K562 (cell line): Measurements from ENCODE around the gene GPX5. TPM values are rescaled to one million over a fixed set of nuclear protein-coding genes. Genes with fewer than 3 reads are reported as not detected.
A peak's percentile ranks its signal among the peaks of the same experiment; 100 is the strongest.

ENCODE experiments used
- BACH1 ChIP-seq: fragments of 200-800 bp; sonication (Bioruptor generic); IDR thresholded peaks from 2 replicates; pipeline ENCODE4 v1.6.1; 2016; ENCODE audit warnings: missing genetic modification characterization, missing compliant biosample characterization
- BCL6 ChIP-seq: fragments of 250-450 bp; sonication (Bioruptor Pico); IDR thresholded peaks from 2 replicates; pipeline ENCODE4 v1.4.0; 2020
- BCOR ChIP-seq: fragments of 450-650 bp; IDR thresholded peaks from 2 replicates; pipeline ENCODE4 v1.6.1; 2016
- BRF2 ChIP-seq: IDR thresholded peaks from 3 replicates; pipeline ENCODE4 v1.6.1; 2011; ENCODE audit warnings: borderline replicate concordance, mild to moderate bottlenecking; ENCODE audit not compliant: insufficient read length, insufficient read depth
- C11orf30 ChIP-seq: fragments of 450-650 bp; IDR thresholded peaks from 2 replicates; pipeline ENCODE4 v1.6.1; 2016; ENCODE audit warnings: low read depth, mild to moderate bottlenecking
- DDX20 ChIP-seq: fragments of 450-650 bp; IDR thresholded peaks from 2 replicates; pipeline ENCODE4 v1.6.1; 2016; ENCODE audit warnings: missing genetic modification characterization, low read depth, mild to moderate bottlenecking, missing compliant biosample characterization, moderate library complexity
- E2F8 ChIP-seq: fragments of 450-650 bp; IDR thresholded peaks from 2 replicates; pipeline ENCODE4 v1.7.1; 2018; ENCODE audit warnings: mild to moderate bottlenecking, low read depth; ENCODE audit not compliant: partially characterized antibody
- HDAC6 ChIP-seq: IDR thresholded peaks from 2 replicates; pipeline ENCODE4 v1.6.1; 2012; ENCODE audit warnings: low read depth, mild to moderate bottlenecking, control low read depth, inconsistent platforms, low read length, moderate library complexity
- JUN ChIP-seq, 2 experiments: sonication (generic) in 1 of 2; formaldehyde crosslinking in 1 of 2; IDR thresholded peaks; 2 replicates each; pipeline versions ENCODE4 v1.6.1 to v1.8.0; 2012 to 2022; ENCODE audit warnings: borderline replicate concordance in 2 of 2, mild to moderate bottlenecking in 2 of 2, improper control_type of control experiment in 1 of 2, low read depth in 1 of 2, low read length in 1 of 2, missing genetic modification reagents in 1 of 2
- L3MBTL2 ChIP-seq: fragments of 450-650 bp; IDR thresholded peaks from 2 replicates; pipeline ENCODE4 v1.6.1; 2016; ENCODE audit warnings: mild to moderate bottlenecking, moderate library complexity
- MAFK ChIP-seq: IDR thresholded peaks from 2 replicates; pipeline ENCODE4 v1.6.1; 2011; ENCODE audit warnings: low read length, improper control_type of control experiment
- MCM2 ChIP-seq: fragments of 450-650 bp; IDR thresholded peaks from 2 replicates; pipeline ENCODE4 v1.6.1; 2017; ENCODE audit warnings: low read depth, mild to moderate bottlenecking
- MTA1 ChIP-seq: fragments of 450-650 bp; IDR thresholded peaks from 2 replicates; pipeline ENCODE4 v1.6.1; 2017; ENCODE audit warnings: borderline replicate concordance
- NFRKB ChIP-seq: fragments of 450-650 bp; IDR thresholded peaks from 2 replicates; pipeline ENCODE4 v1.6.1; 2016; ENCODE audit warnings: low read depth
- OTX1 ChIP-seq: fragments of 450-650 bp; formaldehyde crosslinking; IDR thresholded peaks from 2 replicates; pipeline ENCODE4 v1.4.0; 2022; ENCODE audit warnings: mild to moderate bottlenecking
- SLC30A9 ChIP-seq: fragments of 250-450 bp; sonication (Bioruptor Pico); IDR thresholded peaks from 2 replicates; pipeline ENCODE4 v1.8.0; 2022; ENCODE audit warnings: mild to moderate bottlenecking, moderate library complexity
- SMAD1 ChIP-seq: fragments of 150-350 bp; IDR thresholded peaks from 2 replicates; pipeline ENCODE4 v1.6.1; 2014; ENCODE audit warnings: low read length, low read depth; ENCODE audit not compliant: partially characterized antibody
- TEAD4 ChIP-seq, 2 experiments: sonication (generic) in 1 of 2; formaldehyde crosslinking in 1 of 2; IDR thresholded peaks; 2 replicates each; pipeline versions ENCODE4 v1.6.1 to v1.8.0; 2012 to 2022; ENCODE audit warnings: borderline replicate concordance in 1 of 2, inconsistent platforms in 1 of 2, low read length in 1 of 2, mild to moderate bottlenecking in 1 of 2, missing genetic modification reagents in 1 of 2
- VEZF1 ChIP-seq: fragments of 200-800 bp; sonication (Bioruptor generic); IDR thresholded peaks from 2 replicates; pipeline ENCODE4 v1.6.1; 2017; ENCODE audit warnings: missing genetic modification characterization, missing compliant biosample characterization
- ZNF184 ChIP-seq: sonication (generic); formaldehyde crosslinking; IDR thresholded peaks from 2 replicates; pipeline ENCODE4 v1.5.0; 2020; ENCODE audit warnings: missing genetic modification reagents
- ZNF212 ChIP-seq: fragments of 450-650 bp; formaldehyde crosslinking; IDR thresholded peaks from 2 replicates; pipeline ENCODE4 v1.4.0; 2020; ENCODE audit warnings: mild to moderate bottlenecking
- ZNF263 ChIP-seq: sonication (generic); formaldehyde crosslinking; IDR thresholded peaks from 2 replicates; pipeline ENCODE4 v1.8.0; 2022; ENCODE audit warnings: mild to moderate bottlenecking, missing genetic modification reagents, borderline replicate concordance
- ZNF507 ChIP-seq: conservative IDR thresholded peaks from 2 replicates; pipeline ENCODE4 v1.6.1; 2017; ENCODE audit warnings: missing genetic modification characterization, missing compliant biosample characterization
- ZNF57 ChIP-seq: fragments of 450-650 bp; formaldehyde crosslinking; IDR thresholded peaks from 2 replicates; pipeline ENCODE4 v1.4.0; 2020; ENCODE audit warnings: mild to moderate bottlenecking, moderate library complexity
- polyA plus RNA-seq, 8 experiments: library from polyadenylated mRNA; depleted of rRNA in 4 of 8; stranded (reverse) in 5 of 8; unstranded in 3 of 8; fragments of >200 nt; fragmentation: Nextera tagmentation in 2 of 8; fragmentation: Illumina TruSeq in 1 of 8; extraction: Ambion mirVana in 2 of 8; extraction: Trizol in 1 of 8; gene quantifications; 2 replicates each; pipeline versions ENCODE4 v1.2.1 to v1.2.3, GENCODE V29; 2011 to 2014; ENCODE audit warnings: inconsistent platforms in 1 of 8, missing spikeins in 1 of 8
- total RNA-seq, 7 experiments: library from RNA; depleted of rRNA in 6 of 7; stranded (reverse); fragments of >200 nt in 6 of 7; fragmentation: Illumina TruSeq in 2 of 7; extraction: Trizol in 2 of 7; gene quantifications; 2 replicates each; pipeline versions ENCODE4 v1.2.1 to v1.2.3, GENCODE V29; 2011 to 2021; ENCODE audit warnings: low replicate concordance in 1 of 7

The GPX5 gene
- total and polyA plus RNA-seq, 9 of the 15 experiments (the other 6 are each of a cell fraction or from before 2014, with no cell fraction given) = 0.07 to 0.18 (median 0.15) TPM; not detected in 6

GRCh38 chr6:28565823-28566526 lies 40.3 kb downstream of the GPX5 start (continued):
- TF ChIP-seq BRF2 (no peak), DDX20 (0 out of 2 replicates have a peak, but pooled peaks have one; percentile 57), C11orf30 (no peak), TEAD4 (IDR thresholded peaks at IDR 0.05; ENCODE audit: low read length) (peak; percentile 96), TEAD4 (CRISPR knock-in tag; IDR thresholded peaks at IDR 0.05; ENCODE audit: borderline replicate concordance) (no peak), BCL6 (CRISPR knock-in tag) (peak; percentile 55; the same call in 1 of the 2 replicates), ZNF57 (CRISPR knock-in tag) (no peak), ZNF263 (CRISPR knock-in tag) (no peak; the same call in 1 of the 2 replicates), HDAC6 (no peak), L3MBTL2 (peak; percentile 77), BCOR (peak; percentile 44; the same call in 1 of the 2 replicates), E2F8 (no peak), MAFK (no peak), ZNF184 (CRISPR knock-in tag) (no peak), NFRKB (peak; percentile 76), BACH1 (tag) (0 out of 2 replicates have a peak, but pooled peaks have one; percentile 3), SMAD1 (peak; percentile 95), ZNF212 (CRISPR knock-in tag) (no peak), SLC30A9 (CRISPR knock-in tag) (no peak), VEZF1 (CRISPR knock-in tag) (peak; percentile 69), JUN (IDR thresholded peaks at IDR 0.05; ENCODE audit: borderline replicate concordance, low read depth, low read length) (peak; percentile 68; the same call in 1 of the 2 replicates), JUN (CRISPR knock-in tag; IDR thresholded peaks at IDR 0.05; ENCODE audit: borderline replicate concordance) (no peak), MCM2 (no peak), OTX1 (no peak), ZNF507 (tag) (no peak), MTA1 (peak; percentile 73; the same call in 1 of the 2 replicates)
